CD8-positive, alpha-beta memory T cell (primary cell): ENCODE measurements around the gene FAM200B. TPM values are rescaled to one million over a fixed set of nuclear protein-coding genes. Genes with fewer than 3 reads are reported as not detected.

Source experiments
- CTCF ChIA-PET: fragments of 350-600 bp; sonication (Branson Sonifier 250); formaldehyde crosslinking; loops from one replicate; lab custom pipeline; 2021; ENCODE audit warnings: antibody characterized with exemption; lab: Charles Lee
- POLR2A ChIA-PET: fragments of 350-600 bp; sonication (Branson Sonifier 250); formaldehyde crosslinking; loops from one replicate; lab custom pipeline; 2021; ENCODE audit warnings: antibody characterized with exemption; lab: Charles Lee
- DNase-seq, 5 donors: peaks; one replicate each; pipeline versions ENCODE4 v3.0.0 to v3.0.0-alpha.2; 2020 to 2022; ENCODE audit warnings: mixed read lengths in 1 of 5
- H3K27ac ChIP-seq: one replicate; pipeline ENCODE4 v1.7.0; 2013; ENCODE audit warnings: low read depth, mild to moderate bottlenecking, low read length, moderate library complexity
- H3K27me3 ChIP-seq: 2 replicates; pipeline ENCODE4 v1.7.0; 2013; ENCODE audit warnings: low read length, mild to moderate bottlenecking; ENCODE audit not compliant: insufficient read depth, poor library complexity, severe bottlenecking
- H3K36me3 ChIP-seq: 2 replicates; pipeline ENCODE4 v1.7.0; 2013; ENCODE audit warnings: mild to moderate bottlenecking, low read length, moderate library complexity; ENCODE audit not compliant: insufficient read depth
- H3K4me1 ChIP-seq: 2 replicates; pipeline ENCODE4 v1.7.0; 2013; ENCODE audit warnings: mild to moderate bottlenecking, low read length, moderate library complexity; ENCODE audit not compliant: insufficient read depth
- H3K4me3 ChIP-seq: 2 replicates; pipeline ENCODE4 v1.7.0; 2013; ENCODE audit warnings: mild to moderate bottlenecking, low read length
- H3K9me3 ChIP-seq: 2 replicates; pipeline ENCODE4 v1.7.0; 2013; ENCODE audit warnings: mild to moderate bottlenecking, low read length
- H3K27ac Mint-ChIP-seq, 8 donors: one replicate each; pipeline ENCODE4 v1.8.0; 2020 to 2021; ENCODE audit warnings: mixed read lengths in 8 of 8, mild to moderate bottlenecking in 6 of 8, inconsistent platforms in 3 of 8, moderate library complexity in 3 of 8
- H3K27me3 Mint-ChIP-seq, 2 donors: one replicate each; pipeline ENCODE4 v1.8.0; 2020 to 2021; ENCODE audit warnings: mixed read lengths in 2 of 2, mild to moderate bottlenecking in 1 of 2, moderate library complexity in 1 of 2
- H3K36me3 Mint-ChIP-seq, 3 donors: one replicate each; pipeline ENCODE4 v1.8.0; 2020 to 2021; ENCODE audit warnings: mixed read lengths in 3 of 3, inconsistent platforms in 1 of 3, mild to moderate bottlenecking in 1 of 3
- H3K4me1 Mint-ChIP-seq, 3 donors: one replicate each; pipeline ENCODE4 v1.8.0; 2020 to 2021; ENCODE audit warnings: mixed read lengths in 3 of 3, inconsistent platforms in 1 of 3, mild to moderate bottlenecking in 1 of 3
- H3K4me3 Mint-ChIP-seq, 7 donors: one replicate each; pipeline ENCODE4 v1.8.0; 2020 to 2021; ENCODE audit warnings: mixed read lengths in 7 of 7, mild to moderate bottlenecking in 6 of 7, moderate library complexity in 4 of 7, inconsistent platforms in 2 of 7
- H3K9me3 Mint-ChIP-seq, 5 donors: one replicate each; pipeline ENCODE4 v1.8.0; 2020 to 2022; ENCODE audit warnings: mixed read lengths in 5 of 5, mild to moderate bottlenecking in 3 of 5, moderate library complexity in 2 of 5, inconsistent platforms in 1 of 5
- polyA plus RNA-seq: library from polyadenylated mRNA; unstranded; fragments of 300-500 nt; fragmentation: Illumina TruSeq; gene quantifications from one replicate; pipeline ENCODE4 v1.2.3, GENCODE V29; 2021
- total RNA-seq, 2 experiments: library from RNA; stranded (reverse); gene quantifications; one replicate each; pipeline ENCODE4 v1.2.3, GENCODE V29; 2021

FAM200B gene
- total and polyA plus RNA-seq, 3 experiments from 2014 or later = 10.0 to 80.7 (median 12.7) TPM

DNA sequence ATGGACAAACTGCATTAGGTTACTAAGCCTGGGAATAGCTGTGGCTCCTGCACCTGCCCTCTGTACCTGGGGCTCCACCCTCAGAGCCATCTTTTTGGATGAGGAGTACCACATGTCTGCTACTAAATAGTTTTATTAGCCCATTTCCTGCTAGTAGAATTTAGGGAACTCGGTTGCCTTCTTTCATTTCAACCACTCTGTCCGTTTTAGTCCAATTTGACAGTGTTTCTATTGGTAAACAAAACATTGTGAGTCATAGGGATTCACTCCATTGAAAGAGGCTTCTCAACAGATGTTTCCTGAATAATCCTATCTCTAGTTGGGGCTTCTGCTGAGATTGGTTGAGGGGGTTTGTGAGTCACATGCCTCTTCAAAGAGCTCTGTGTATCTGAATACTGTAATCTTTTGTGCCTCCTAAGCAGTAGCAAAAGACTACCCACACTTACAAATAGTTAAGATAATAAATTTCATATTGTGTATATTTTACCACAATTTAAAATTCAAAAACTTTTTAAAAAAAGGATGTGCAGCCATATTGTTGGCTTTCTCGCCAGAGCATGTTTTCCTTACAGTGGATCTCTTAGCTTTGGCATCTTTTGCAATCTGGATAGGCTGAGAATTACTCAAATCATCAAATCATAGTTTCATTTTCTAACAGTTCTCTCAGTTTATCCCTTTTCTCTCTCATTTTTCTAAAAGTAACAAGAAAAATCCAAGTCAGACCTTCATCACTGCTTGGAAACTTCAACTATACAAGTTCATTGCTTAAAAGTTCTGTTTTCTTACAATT, 9.9 kb downstream of the FAM200B start:
- no peak for DNase-seq
- Mint-ChIP-seq H3K4me1 (peaks cover 0 to under 1% (median 0%) of the 10 kb centered on the region in 3 donors), H3K4me3 (no peak overlapping the region), H3K27me3 (no peaks in the 10 kb centered on the region), H3K27ac (peak overlapping the region in 1 of 8 donors; percentile 43), H3K36me3 (peaks cover 1 to 23% (median 4%) of the 10 kb centered on the region in 3 donors), H3K9me3 (no peaks in the 10 kb centered on the region)
- H3K27me3 ChIP-seq = no peaks in the 10 kb centered on the region
- H3K4me3 ChIP-seq = no peak overlapping the region
- H3K9me3 ChIP-seq = no peaks in the 10 kb centered on the region
- ChIA-PET CTCF (no interaction called here), POLR2A (no interaction called here)
- H3K4me1 ChIP-seq = no peaks in the 10 kb centered on the region
- H3K27ac ChIP-seq = no peak overlapping the region
- no peaks in the 10 kb centered on the region for H3K36me3 ChIP-seq

DNA sequence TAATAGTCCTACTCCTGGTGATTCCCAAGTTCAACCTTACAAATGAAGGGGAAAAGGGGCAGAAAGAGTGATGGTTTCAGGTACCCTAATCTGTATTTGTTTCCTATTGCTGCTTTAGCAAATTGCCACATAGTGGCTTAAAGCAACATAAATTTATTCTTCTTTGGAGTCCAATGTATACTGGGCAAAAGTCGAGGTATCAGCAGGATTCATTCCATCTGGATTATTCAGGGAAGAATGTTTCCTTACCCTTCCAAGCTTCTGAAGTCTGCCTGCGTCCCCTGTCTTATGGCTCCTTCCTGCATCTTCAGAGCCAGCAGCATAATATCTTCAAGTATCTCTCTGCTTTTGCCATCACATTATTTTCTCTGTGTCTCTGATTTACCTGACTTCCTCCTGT, 11.0 kb downstream of the FAM200B start:
- no peaks in the 10 kb centered on the region for H3K36me3 ChIP-seq
- Mint-ChIP-seq H3K9me3 (no peaks in the 10 kb centered on the region), H3K27me3 (peaks cover 3 to 7% of the 10 kb centered on the region in 2 donors), H3K36me3 (peaks cover 0 to 14% (median 0%) of the 10 kb centered on the region in 3 donors), H3K4me3 (no peak overlapping the region), H3K4me1 (peaks cover 3 to 7% (median 6%) of the 10 kb centered on the region in 3 donors), H3K27ac (peak overlapping the region in 1 of 8 donors; percentile 43)
- no peaks in the 10 kb centered on the region for H3K4me1 ChIP-seq
- ChIA-PET CTCF (no interaction called here), POLR2A (no interaction called here)
- H3K4me3 ChIP-seq = no peak overlapping the region
- H3K27ac ChIP-seq = no peak overlapping the region
- H3K9me3 ChIP-seq = no peaks in the 10 kb centered on the region
- H3K27me3 ChIP-seq = no peaks in the 10 kb centered on the region
- DNase-seq = no peak

DNA sequence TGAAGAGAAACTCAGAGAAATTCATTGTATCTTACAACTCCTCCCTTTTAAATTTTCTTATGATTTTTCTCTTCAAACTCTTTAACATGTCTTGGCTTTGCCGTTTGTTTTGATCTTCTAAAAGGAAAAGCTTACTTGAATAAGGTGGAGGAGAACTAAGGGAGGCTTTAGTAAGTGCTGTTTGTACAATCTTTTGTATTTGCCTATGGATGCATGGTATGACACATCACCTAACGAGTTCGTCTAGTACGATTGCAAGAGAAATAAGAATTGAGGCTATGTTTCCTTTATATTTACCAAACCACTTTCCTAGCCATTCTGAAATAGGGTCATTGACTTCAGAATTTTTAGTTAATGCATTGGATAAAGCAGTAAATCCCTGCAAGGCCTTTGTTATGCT, 12.8 kb downstream of the FAM200B start:
- no peak overlapping the region for H3K27ac ChIP-seq
- ChIA-PET CTCF (no interaction called here), POLR2A (no interaction called here)
- Mint-ChIP-seq H3K4me3 (no peak overlapping the region), H3K4me1 (peaks cover 3 to 7% (median 6%) of the 10 kb centered on the region in 3 donors), H3K27me3 (peaks cover 9 to 20% of the 10 kb centered on the region in 2 donors), H3K9me3 (no peaks in the 10 kb centered on the region), H3K36me3 (peaks cover 0 to 2% (median 1%) of the 10 kb centered on the region in 3 donors), H3K27ac (no peak overlapping the region)
- no peaks in the 10 kb centered on the region for H3K27me3 ChIP-seq
- no peak for DNase-seq
- H3K4me3 ChIP-seq = no peak overlapping the region
- no peaks in the 10 kb centered on the region for H3K4me1 ChIP-seq
- H3K36me3 ChIP-seq = no peaks in the 10 kb centered on the region
- no peaks in the 10 kb centered on the region for H3K9me3 ChIP-seq

DNA sequence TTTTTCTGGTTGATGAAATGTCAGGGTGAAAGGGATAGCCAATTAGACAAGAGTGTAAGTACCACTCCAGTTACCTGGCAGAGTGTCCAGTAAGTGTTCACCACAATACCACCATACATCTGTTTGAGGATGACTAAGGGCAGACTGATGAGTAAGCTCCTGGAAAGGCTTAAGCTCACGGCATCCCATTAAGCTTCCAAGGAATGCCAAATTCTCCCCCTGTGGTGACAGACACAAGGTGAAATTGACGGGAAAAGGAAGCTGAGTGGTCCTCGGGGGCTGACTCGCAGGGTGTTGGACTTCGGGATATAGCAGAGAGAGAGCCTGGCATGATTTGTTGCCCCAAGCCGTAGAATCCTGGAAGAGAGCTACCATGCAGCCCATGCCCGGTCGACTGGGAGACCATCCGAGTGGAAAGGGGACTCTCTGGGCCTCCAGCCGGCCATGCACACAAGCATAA, 13.6 kb downstream of the FAM200B start:
- Histone ChIP-seq H3K4me3 (no peak overlapping the region), H3K4me1 (no peaks in the 10 kb centered on the region), H3K36me3 (no peaks in the 10 kb centered on the region), H3K9me3 (no peaks in the 10 kb centered on the region), H3K27ac (no peak overlapping the region), H3K27me3 (no peaks in the 10 kb centered on the region)
- H3K27me3 Mint-ChIP-seq = peaks cover 16 to 28% of the 10 kb centered on the region in 2 donors
- H3K4me3 Mint-ChIP-seq = no peak overlapping the region
- POLR2A ChIA-PET = no interaction called here
- peaks cover 3 to 7% (median 6%) of the 10 kb centered on the region in 3 donors for H3K4me1 Mint-ChIP-seq
- H3K36me3 Mint-ChIP-seq = peaks cover 0 to 3% (median 0%) of the 10 kb centered on the region in 3 donors
- no peak for DNase-seq
- no peaks in the 10 kb centered on the region for H3K9me3 Mint-ChIP-seq
- CTCF ChIA-PET = interaction anchor here (1.3 kb wide), 1 partner anchor 34 kb away, joined by 3 read pairs; no protein-coding TSS in a partner anchor
- no peak overlapping the region for H3K27ac Mint-ChIP-seq

DNA sequence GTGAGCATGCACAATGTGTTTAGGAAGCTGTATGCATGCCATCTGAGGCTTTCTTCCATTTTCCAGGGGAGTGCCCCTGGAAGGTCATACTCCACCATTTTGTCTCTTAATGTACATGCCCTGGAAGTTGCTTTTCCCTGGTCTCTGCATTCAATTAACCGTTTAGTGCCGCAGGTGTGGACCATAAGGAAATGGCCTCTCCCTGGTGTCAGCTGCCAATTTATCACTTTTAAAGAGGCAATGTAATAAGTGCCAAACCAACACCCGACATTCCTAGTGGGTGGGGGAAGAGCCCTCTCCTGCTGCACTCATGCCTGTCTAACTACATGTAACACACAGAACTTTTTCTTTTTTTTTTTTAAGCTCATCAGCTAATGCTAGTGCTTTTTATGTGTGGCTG, 14.1 kb downstream of the FAM200B start:
- ChIA-PET CTCF (interaction anchor here (1.3 kb wide), 1 partner anchor 34 kb away, joined by 3 read pairs; no protein-coding TSS in a partner anchor), POLR2A (no interaction called here)
- Mint-ChIP-seq H3K27ac (no peak overlapping the region), H3K4me1 (peaks cover 3 to 7% (median 6%) of the 10 kb centered on the region in 3 donors), H3K27me3 (peaks cover 16 to 32% of the 10 kb centered on the region in 2 donors), H3K9me3 (no peaks in the 10 kb centered on the region), H3K4me3 (no peak overlapping the region), H3K36me3 (peaks cover 0 to 3% (median 0%) of the 10 kb centered on the region in 3 donors)
- no peaks in the 10 kb centered on the region for H3K27me3 ChIP-seq
- no peaks in the 10 kb centered on the region for H3K36me3 ChIP-seq
- no peak for DNase-seq
- H3K4me1 ChIP-seq = no peaks in the 10 kb centered on the region
- no peak overlapping the region for H3K4me3 ChIP-seq
- no peak overlapping the region for H3K27ac ChIP-seq
- H3K9me3 ChIP-seq = no peaks in the 10 kb centered on the region

DNA sequence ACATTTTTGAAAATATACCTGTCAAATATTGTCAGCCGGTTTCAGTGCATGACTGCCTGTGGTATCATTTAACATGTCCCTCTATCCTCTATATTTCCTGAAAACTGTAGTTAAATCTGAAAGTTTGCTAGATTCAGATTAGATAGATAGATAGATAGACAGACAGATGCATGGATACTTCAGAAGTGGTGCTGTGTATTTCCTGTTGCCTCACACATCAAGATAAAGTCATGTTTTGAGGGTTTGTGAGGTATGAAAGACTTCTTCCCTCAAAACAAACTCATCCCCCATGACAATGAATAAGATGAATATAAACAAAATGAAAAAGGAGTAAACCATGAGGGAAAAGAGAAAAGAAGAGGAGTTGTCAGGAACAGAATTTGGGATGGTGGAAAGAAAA, 15.2 kb downstream of the FAM200B start:
- no peak overlapping the region for H3K4me3 Mint-ChIP-seq
- H3K27me3 Mint-ChIP-seq = peaks cover 16 to 37% of the 10 kb centered on the region in 2 donors
- no peaks in the 10 kb centered on the region for H3K36me3 ChIP-seq
- CTCF ChIA-PET = no interaction called here
- no peak overlapping the region for H3K4me3 ChIP-seq
- peaks cover 3 to 7% (median 6%) of the 10 kb centered on the region in 3 donors for H3K4me1 Mint-ChIP-seq
- POLR2A ChIA-PET = no interaction called here
- peaks cover 0 to 3% (median 0%) of the 10 kb centered on the region in 3 donors for H3K36me3 Mint-ChIP-seq
- no peak overlapping the region for H3K27ac Mint-ChIP-seq
- DNase-seq = no peak
- H3K27me3 ChIP-seq = no peaks in the 10 kb centered on the region
- no peaks in the 10 kb centered on the region for H3K9me3 Mint-ChIP-seq
- H3K4me1 ChIP-seq = no peaks in the 10 kb centered on the region
- H3K27ac ChIP-seq = no peak overlapping the region
- H3K9me3 ChIP-seq = no peaks in the 10 kb centered on the region

DNA sequence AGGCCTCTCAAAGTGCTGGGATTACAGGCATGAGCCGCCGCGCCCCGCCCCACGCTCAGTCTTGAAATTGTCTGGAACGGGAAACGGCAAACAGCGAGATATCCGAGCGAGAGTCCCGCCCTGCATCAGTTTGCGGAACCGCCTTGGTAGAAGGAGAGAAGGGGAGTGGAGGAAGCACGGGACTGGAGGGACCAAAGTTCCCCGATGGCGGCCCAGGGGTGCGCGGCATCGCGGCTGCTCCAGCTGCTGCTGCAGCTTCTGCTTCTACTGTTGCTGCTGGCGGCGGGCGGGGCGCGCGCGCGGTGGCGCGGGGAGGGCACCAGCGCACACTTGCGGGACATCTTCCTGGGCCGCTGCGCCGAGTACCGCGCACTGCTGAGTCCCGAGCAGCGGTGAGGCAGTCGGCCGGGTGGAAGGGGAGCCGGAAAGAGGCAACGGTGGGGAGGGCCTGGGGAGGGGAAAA, 21.3 kb downstream of the FAM200B start, which contains the start of gene BST1:
BST1 (plus strand) TSS at position 125 of the 463 bp plus-strand sequence; CDS start at position 205, 80 bp downstream.
- Histone ChIP-seq H3K27ac (no peak within 1 kb of the TSS), H3K36me3 (no peaks in the 10 kb centered on the region), H3K9me3 (no peaks in the 10 kb centered on the region), H3K27me3 (no peaks in the 10 kb centered on the region), H3K4me3 (peak within 1 kb of the TSS; percentile 56), H3K4me1 (no peaks in the 10 kb centered on the region)
- Mint-ChIP-seq H3K4me3 (peak within 1 kb of the TSS; percentile 86 to 92 (median 87)), H3K9me3 (no peaks in the 10 kb centered on the region), H3K4me1 (peaks cover 13 to 16% (median 15%) of the 10 kb centered on the region in 3 donors), H3K27me3 (peaks cover 12 to 30% of the 10 kb centered on the region in 2 donors), H3K36me3 (peaks cover 0 to 3% (median 0%) of the 10 kb centered on the region in 3 donors), H3K27ac (peak within 1 kb of the TSS in 4 of 8 donors; percentile 46 to 94 (median 74))
- ChIA-PET CTCF (no interaction called here), POLR2A (no interaction called here)
- DNase-seq = peak; percentile 9 to 60 (median 33)

DNA sequence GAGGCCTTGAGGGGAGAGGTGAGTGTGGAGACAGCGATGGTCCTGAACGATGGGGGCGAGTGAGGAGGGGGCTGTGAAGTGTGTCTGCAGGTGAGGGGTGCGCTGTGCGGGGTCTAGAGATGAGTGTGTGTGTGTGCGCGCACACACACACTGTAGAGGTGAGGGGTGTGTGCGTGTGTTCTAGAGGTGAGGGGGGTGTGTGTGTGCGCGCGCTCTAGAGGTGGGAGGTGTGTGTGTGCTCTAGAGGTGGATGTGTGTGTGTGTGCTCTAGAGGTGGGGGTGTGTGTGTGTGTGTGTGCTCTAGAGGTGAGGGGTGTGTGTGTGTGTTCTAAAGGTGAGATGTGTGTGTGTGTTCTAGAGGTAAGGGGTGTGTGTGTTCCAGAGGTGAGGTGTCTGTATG, 21.8 kb downstream of the FAM200B start:
- no peaks in the 10 kb centered on the region for H3K36me3 ChIP-seq
- CTCF ChIA-PET = no interaction called here

More for the DNA sequence above, 21.8 kb downstream of the FAM200B start:
- Mint-ChIP-seq H3K9me3 (no peaks in the 10 kb centered on the region), H3K27ac (peak overlapping the region in 2 of 8 donors; percentile 71 to 76), H3K4me3 (peak overlapping the region; percentile 77 to 89 (median 87)), H3K27me3 (peaks cover 10 to 25% of the 10 kb centered on the region in 2 donors), H3K4me1 (peaks cover 13 to 16% (median 15%) of the 10 kb centered on the region in 3 donors), H3K36me3 (peaks cover 0 to 3% (median 0%) of the 10 kb centered on the region in 3 donors)
- Histone ChIP-seq H3K4me3 (peak overlapping the region; percentile 56), H3K27me3 (no peaks in the 10 kb centered on the region), H3K27ac (no peak overlapping the region), H3K9me3 (no peaks in the 10 kb centered on the region), H3K4me1 (no peaks in the 10 kb centered on the region)
- no peak for DNase-seq
- POLR2A ChIA-PET = no interaction called here
